B cell (primary cell): Measurements from ENCODE around the gene C1QL1.

Experiments used
- CTCF ChIP-seq: fragments of 200-600 bp; IDR thresholded peaks from one replicate; pipeline ENCODE4 v1.8.0; 2022; ENCODE audit warnings: antibody characterized with exemption, mild to moderate bottlenecking
- EZH2 ChIP-seq: IDR thresholded peaks from 2 replicates; pipeline ENCODE4 v1.6.1; 2012; ENCODE audit warnings: borderline replicate concordance, low read depth, mild to moderate bottlenecking, moderate library complexity, low read length; ENCODE audit not compliant: insufficient read depth, poor library complexity, severe bottlenecking

GRCh38 chr17:44917456-44917855 lies 50.6 kb downstream of the C1QL1 start:
- TF ChIP-seq CTCF = no peak
- TF ChIP-seq EZH2 = no peak
